OCI-LY7 (cell line): Measurements from ENCODE around the gene ANO9.
"Not testable (repeated sequence)": the region's sequence is repeated elsewhere in the genome, so short reads cannot be mapped to it uniquely, and the experiment has no call there.

Experiments used
- CTCF ChIP-seq: fragments of 200-600 bp; sonication (generic); conservative IDR thresholded peaks from 2 replicates; pipeline ENCODE4 v1.5.1; 2014; ENCODE audit warnings: mild to moderate bottlenecking, antibody characterized with exemption, low read length, moderate library complexity, mixed read lengths
- EZH2phosphoT487 ChIP-seq: fragments of 200-600 bp; sonication (generic); IDR thresholded peaks from 2 replicates; pipeline ENCODE4 v1.6.1; 2018; ENCODE audit warnings: low read depth, borderline replicate concordance, mild to moderate bottlenecking, mixed run types, antibody characterized with exemption, low read length, moderate library complexity, mixed read lengths

- not testable (repeated sequence) for TF ChIP-seq CTCF, EZH2phosphoT487
These were observed 31.1 kb downstream of the ANO9 start for GRCh38 chr11:410711-411110.
